H1 (cell line): ENCODE measurements around the gene RARA. TPM values are rescaled to one million over a fixed set of nuclear protein-coding genes. Genes with fewer than 3 reads are reported as not detected.

Experiments used
- GTF2F1 ChIP-seq: IDR thresholded peaks from 2 replicates; pipeline ENCODE4 v1.6.1; 2012; ENCODE audit warnings: low read depth, low read length, improper control_type of control experiment, borderline replicate concordance
- HDAC2 ChIP-seq, 2 experiments: fragments of 300-600 bp in 1 of 2; sonication (generic) in 1 of 2; IDR thresholded peaks; 2 replicates each; pipeline ENCODE4 v1.6.1; 2011 to 2012; ENCODE audit warnings: low read depth in 2 of 2, low read length in 2 of 2, mild to moderate bottlenecking in 2 of 2, moderate library complexity in 2 of 2, borderline replicate concordance in 1 of 2, inconsistent platforms in 1 of 2
- MAX ChIP-seq: IDR thresholded peaks from 2 replicates; pipeline ENCODE4 v1.6.1; 2012; ENCODE audit warnings: inconsistent platforms
- POLR2A ChIP-seq, 2 experiments: IDR thresholded peaks; 1 replicate in 1 of 2; 2 replicates in 1 of 2; pipeline ENCODE4 v1.6.1; 2011; ENCODE audit warnings: low read depth in 2 of 2, low read length in 2 of 2, mild to moderate bottlenecking in 2 of 2; ENCODE audit errors: control extremely low read depth in 1 of 2
- SAP30 ChIP-seq: fragments of 300-600 bp; sonication (generic); IDR thresholded peaks from 2 replicates; pipeline ENCODE4 v1.7.1; 2012; ENCODE audit warnings: low read length, moderate library complexity, mild to moderate bottlenecking, inconsistent platforms; ENCODE audit not compliant: insufficient read depth, insufficient replicate concordance
- SIRT6 ChIP-seq: IDR thresholded peaks from one replicate; pipeline ENCODE4 v1.7.1; 2012; ENCODE audit warnings: low read length, inconsistent platforms
- TAF1 ChIP-seq: IDR thresholded peaks from 2 replicates; pipeline ENCODE4 v1.6.1; 2011; ENCODE audit warnings: mild to moderate bottlenecking, low read depth, low read length
- TBP ChIP-seq: IDR thresholded peaks from 2 replicates; pipeline ENCODE4 v1.6.1; 2011; ENCODE audit warnings: low read depth, low read length, improper control_type of control experiment
- TCF12 ChIP-seq: IDR thresholded peaks from 2 replicates; pipeline ENCODE4 v1.6.1; 2011; ENCODE audit warnings: low read depth, mild to moderate bottlenecking, low read length
- polyA plus RNA-seq, 7 experiments: library from polyadenylated mRNA; depleted of rRNA in 3 of 7; stranded (reverse) in 5 of 7; unstranded in 2 of 7; fragments of >200 nt in 5 of 7; fragments of 200-250 nt in 2 of 7; gene quantifications; 1 replicate in 5 of 7; 2 replicates in 1 of 7; 4 replicates in 1 of 7; pipeline versions ENCODE4 v1.2.1 to v1.2.3, GENCODE V29; 2011 to 2013; ENCODE audit warnings: missing spikeins in 2 of 7, mixed read lengths in 2 of 7
- total RNA-seq: library from RNA; stranded (reverse); fragmentation: NEBNext Ultra II Directional; extraction: Animal tissue kit (Norgen Biotek cat#: 25700); gene quantifications from 2 replicates; pipeline ENCODE4 v1.2.1, GENCODE V29; 2021

RARA gene
- total and polyA plus RNA-seq, 2 of the 8 experiments (the other 6 are each of a cell fraction or from before 2014, with no cell fraction given) = 4.4 to 16.5 TPM

- no peak for TF ChIP-seq TBP
- TF ChIP-seq MAX = no peak
- TF ChIP-seq SIRT6 = no peak
- no peak for TF ChIP-seq HDAC2 (IDR thresholded peaks at IDR 0.05; ENCODE audit: borderline replicate concordance in 1 of 2, low read depth in 2 of 2, low read length in 2 of 2)
- TF ChIP-seq TCF12 = no peak
- no peak for TF ChIP-seq GTF2F1
- no peak for TF ChIP-seq POLR2A (IDR thresholded peaks at IDR 0.05; ENCODE audit: control extremely low read depth in 1 of 2, low read depth in 2 of 2, low read length in 2 of 2)
- TF ChIP-seq SAP30 = no peak
- TF ChIP-seq TAF1 = no peak
Observed at GRCh38 chr17:40348562-40349476, 39.8 kb downstream of the RARA start (continued).
